ENCODE measurements around the gene GOLGA8F. TPM values are rescaled to one million over a fixed set of nuclear protein-coding genes. Genes with fewer than 3 reads are reported as not detected.
"Not testable (repeated sequence)": the region's sequence is repeated elsewhere in the genome, so short reads cannot be mapped to it uniquely, and the experiment has no call there.

Gene GOLGA8F, protein sequence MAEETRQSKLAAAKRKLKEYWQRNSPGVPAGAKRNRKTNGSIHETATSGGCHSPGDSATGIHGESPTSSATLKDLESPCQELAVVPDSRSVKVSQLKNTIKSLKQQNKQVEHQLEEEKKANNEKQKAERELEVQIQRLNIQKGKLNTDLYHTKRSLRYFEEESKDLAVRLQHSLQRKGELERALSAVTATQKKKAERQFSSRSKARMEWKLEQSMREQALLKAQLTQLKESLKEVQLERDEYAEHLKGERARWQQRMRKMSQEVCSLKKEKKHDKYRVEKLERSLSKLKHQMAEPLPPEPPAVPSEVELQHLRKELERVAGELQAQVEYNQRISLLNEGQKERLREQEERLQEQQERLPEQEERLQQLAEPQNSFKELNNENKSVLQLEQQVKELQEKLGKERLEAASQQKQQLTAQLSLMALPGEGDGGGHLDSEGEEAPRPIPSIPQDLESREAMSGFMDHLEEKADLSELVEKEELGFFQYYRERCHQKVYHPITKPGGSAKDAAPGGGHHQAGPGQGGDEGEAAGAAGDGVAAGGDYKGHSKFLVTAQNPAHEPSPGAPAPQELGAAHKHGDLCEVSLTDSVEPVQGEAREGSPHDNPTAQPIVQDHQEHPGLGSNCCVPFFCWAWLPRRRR
- total RNA-seq = not detected

DNA sequence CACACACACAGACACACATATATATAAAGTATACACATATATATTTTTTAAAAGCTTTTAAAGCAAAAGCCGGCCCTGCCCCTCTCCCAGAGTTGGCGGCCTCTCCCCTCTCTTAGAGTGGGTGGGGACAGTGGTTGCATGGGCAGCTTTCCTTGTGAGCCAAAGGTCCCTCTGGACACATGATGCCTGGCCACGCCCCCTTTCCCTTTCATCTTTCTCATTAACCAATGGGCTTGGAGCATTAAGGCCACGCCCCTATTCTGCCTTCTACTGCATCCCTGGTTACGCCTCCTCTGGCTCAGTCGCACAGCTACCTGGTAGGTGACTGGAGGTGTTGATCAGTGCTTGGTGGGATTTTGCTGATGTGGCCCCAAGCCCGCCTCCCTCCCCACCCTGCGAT, at the start of gene GOLGA8F:
TSS of gene GOLGA8F (plus strand) at position 301 of the 400 bp plus-strand sequence. CDS start at position 399, 98 bp downstream.
- CTCF ChIA-PET; H3K9me3 Mint-ChIP-seq; H3K4me1 Mint-ChIP-seq; POLR2A ChIA-PET; H3K36me3 Mint-ChIP-seq (ENCODE audit: low read depth); DNase-seq; H3K4me3 Mint-ChIP-seq; H3K27ac Mint-ChIP-seq; H3K27me3 Mint-ChIP-seq: not testable (repeated sequence)

DNA sequence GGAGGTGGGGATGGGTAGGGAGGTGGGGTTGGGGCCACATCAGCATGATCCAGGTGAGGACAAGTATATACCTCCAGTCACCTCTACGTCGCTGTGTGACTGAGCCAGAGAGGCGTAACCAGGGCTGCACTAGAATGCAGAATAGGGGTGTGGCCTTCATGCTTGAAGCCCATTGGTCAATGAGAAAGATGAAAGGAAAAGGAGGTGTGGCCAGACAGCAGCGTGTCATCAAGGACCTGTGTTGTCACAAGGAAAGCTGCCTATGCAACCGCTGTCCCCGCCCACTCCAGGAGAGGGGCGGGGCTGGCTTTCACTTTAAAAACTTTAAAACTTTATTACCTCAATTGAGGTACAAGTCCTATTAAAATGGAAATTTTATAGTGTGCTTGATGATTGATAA, 20.5 kb upstream of the GOLGA8F start, which contains the start of gene GOLGA6L24:
TSS of gene GOLGA6L24 (minus strand) at position 101 of the 400 bp plus-strand sequence. CDS start at position 40, 61 bp downstream.
- POLR2A ChIA-PET = not testable (repeated sequence)

DNA sequence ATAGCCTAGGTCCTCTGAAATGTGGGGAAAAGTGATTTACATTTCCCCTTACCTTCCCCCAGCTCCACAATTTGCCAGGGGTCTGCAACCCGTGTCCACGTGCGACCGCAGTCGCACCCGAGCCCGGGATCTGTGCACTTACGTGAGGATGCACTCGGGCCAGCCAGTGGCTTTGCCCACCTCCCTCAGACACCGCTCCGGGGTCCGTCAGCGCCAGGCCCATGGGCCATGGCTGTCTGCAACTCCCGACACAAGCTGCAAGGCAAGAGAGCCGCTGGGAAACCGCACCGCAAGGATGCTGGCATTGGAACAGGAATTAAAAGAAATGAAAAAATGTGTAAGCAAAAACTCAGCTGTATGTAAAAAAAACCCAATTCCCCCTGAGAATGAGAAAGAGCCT, 13.0 kb upstream of the GOLGA8F start:
- H3K4me1 Mint-ChIP-seq; H3K4me3 Mint-ChIP-seq; H3K27me3 Mint-ChIP-seq; H3K9me3 Mint-ChIP-seq; DNase-seq; POLR2A ChIA-PET; H3K36me3 Mint-ChIP-seq (ENCODE audit: low read depth); H3K27ac Mint-ChIP-seq; CTCF ChIA-PET: not testable (repeated sequence)

More for the DNA sequence above, 20.5 kb upstream of the GOLGA8F start, which contains the start of gene GOLGA6L24:
- H3K27me3 Mint-ChIP-seq; H3K9me3 Mint-ChIP-seq; CTCF ChIA-PET; DNase-seq; H3K4me3 Mint-ChIP-seq; H3K4me1 Mint-ChIP-seq; H3K27ac Mint-ChIP-seq; H3K36me3 Mint-ChIP-seq (ENCODE audit: low read depth): not testable (repeated sequence)

DNA sequence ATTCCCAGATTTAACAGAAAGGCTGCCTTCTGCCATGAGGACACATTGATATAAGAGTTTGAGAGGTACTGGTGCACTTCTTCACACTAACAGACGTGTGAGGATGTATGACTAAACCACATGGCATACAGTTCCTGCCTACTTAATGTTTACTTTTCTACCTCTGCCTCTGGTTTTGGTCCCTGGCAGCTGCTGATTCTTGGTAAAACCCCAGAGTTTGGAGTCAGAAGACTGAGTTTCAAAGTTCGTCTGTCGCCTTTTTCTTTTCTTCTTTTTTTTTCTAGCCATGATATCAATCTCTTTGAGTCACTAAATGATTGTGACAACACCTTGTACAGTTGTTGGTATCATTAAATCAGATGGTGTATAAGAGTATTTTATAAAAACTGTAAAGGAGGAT, 1.6 kb downstream of the GOLGA8F start:
- peak; percentile 37 for DNase-seq

DNA sequence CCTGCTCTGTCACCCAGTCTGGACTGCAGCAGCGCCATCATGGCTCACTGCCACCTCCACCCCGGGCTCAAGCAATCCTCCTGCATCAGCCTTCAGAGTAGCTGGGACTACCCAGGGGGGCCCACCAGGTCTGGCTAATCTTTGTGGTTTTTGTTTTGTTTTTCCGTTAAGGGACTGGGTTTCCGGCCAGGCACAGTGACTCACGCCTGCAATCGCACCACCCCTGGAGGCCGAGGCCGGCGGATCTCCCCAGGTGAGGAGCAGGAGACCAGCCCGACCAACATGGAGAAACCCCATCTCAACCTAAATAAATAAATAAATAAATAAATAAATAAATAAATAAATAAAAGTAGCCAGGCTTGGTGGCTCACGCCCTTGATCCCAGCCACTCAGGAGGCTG, 17.6 kb downstream of the GOLGA8F start:
- H3K27me3 Mint-ChIP-seq; POLR2A ChIA-PET; H3K4me1 Mint-ChIP-seq; CTCF ChIA-PET; DNase-seq; H3K36me3 Mint-ChIP-seq (ENCODE audit: low read depth); H3K9me3 Mint-ChIP-seq; H3K4me3 Mint-ChIP-seq; H3K27ac Mint-ChIP-seq: not testable (repeated sequence)

More for the DNA sequence above, 1.6 kb downstream of the GOLGA8F start:
- H3K27ac Mint-ChIP-seq; H3K9me3 Mint-ChIP-seq; CTCF ChIA-PET; H3K4me3 Mint-ChIP-seq; H3K4me1 Mint-ChIP-seq; POLR2A ChIA-PET; H3K27me3 Mint-ChIP-seq; H3K36me3 Mint-ChIP-seq (ENCODE audit: low read depth): not testable (repeated sequence)

DNA sequence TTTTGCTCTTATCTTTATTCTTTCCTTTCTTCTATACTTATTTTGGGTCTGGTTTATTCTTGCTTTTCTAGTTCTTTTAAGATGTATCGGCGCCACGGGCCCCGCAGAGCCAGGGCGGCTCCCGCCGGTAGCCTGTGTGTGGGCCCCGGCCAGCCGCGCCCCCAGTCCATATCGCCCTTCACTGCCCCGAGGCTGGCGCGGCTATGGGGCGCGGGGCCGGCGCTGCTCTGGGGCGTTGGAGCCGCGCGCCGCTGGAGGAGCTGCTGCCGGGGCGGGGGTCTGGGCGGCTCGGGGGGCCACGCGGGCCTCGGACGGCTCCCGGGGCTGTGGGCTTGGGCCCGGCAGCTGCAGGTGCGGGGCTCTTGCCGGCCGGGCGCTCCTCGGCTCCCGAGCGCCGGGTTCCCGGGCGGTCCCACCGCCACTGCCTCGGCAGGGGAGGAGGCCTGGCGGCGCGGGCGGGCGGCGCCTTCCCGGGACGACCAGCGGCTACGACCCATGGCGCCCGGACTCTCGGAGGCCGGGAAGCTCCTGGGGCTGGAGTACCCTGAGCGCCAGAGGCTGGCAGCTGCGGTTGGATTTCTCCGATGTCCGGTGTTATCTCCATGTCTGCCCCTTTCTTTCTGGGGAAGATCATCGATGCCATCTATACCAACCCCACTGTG, 24.4 kb downstream of the GOLGA8F start:
- POLR2A ChIA-PET; CTCF ChIA-PET; H3K36me3 Mint-ChIP-seq (ENCODE audit: low read depth): not testable (repeated sequence)

DNA sequence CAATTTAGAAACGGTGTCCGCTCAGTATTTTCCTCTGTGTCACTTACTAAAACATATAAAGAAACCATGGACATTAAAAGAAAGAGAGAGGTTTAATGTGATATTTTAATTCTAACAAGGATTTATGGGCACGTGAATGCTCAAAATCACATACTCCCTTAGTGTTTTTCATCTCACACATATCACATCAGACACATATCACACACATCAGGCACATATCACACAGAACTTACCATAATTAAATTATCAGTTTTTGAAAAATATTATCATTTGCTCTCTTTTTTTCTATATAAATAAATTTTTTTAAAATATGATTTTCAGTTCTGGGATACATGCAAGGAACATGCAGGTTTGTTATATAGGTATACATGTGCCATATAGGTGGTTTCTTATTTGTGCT, 42.0 kb downstream of the GOLGA8F start:
- H3K4me3 Mint-ChIP-seq; H3K9me3 Mint-ChIP-seq; DNase-seq; H3K36me3 Mint-ChIP-seq (ENCODE audit: low read depth); CTCF ChIA-PET; POLR2A ChIA-PET; H3K4me1 Mint-ChIP-seq; H3K27ac Mint-ChIP-seq; H3K27me3 Mint-ChIP-seq: not testable (repeated sequence)

More for the DNA sequence above, 24.4 kb downstream of the GOLGA8F start:
- H3K4me1 Mint-ChIP-seq, H3K27ac Mint-ChIP-seq, H3K9me3 Mint-ChIP-seq, H3K4me3 Mint-ChIP-seq, DNase-seq, H3K27me3 Mint-ChIP-seq: not testable (repeated sequence)

DNA sequence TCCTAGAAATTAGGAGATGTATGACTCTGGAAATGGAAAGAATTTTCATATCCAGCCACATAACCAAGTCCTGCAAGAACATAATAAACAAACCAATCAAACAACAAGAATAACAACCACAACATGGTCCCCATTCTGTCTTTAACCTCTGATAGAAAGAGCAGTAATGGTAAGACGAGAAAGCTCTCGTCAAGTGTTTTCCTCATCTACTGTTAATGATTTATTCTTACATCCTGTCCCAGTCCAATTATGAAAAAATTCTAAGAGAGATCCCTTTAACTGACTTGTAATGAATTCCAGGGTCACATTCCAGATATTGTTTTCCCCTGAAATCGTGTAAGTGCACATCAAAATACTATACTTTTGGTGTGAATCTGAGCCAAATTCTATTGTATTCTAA, 57.1 kb downstream of the GOLGA8F start:
- CTCF ChIA-PET; POLR2A ChIA-PET; H3K4me3 Mint-ChIP-seq; H3K27ac Mint-ChIP-seq; DNase-seq; H3K27me3 Mint-ChIP-seq; H3K9me3 Mint-ChIP-seq; H3K36me3 Mint-ChIP-seq (ENCODE audit: low read depth); H3K4me1 Mint-ChIP-seq: not testable (repeated sequence)

Other genes with a start within 250 kb of the GOLGA8F start
- 10 to 100 TPM; 30.2 to 33.7 TPM for gene HERC2, start 56.5 kb upstream of the GOLGA8F start, total RNA-seq
- not detected for gene GOLGA6L24, start 20.6 kb upstream of the GOLGA8F start, total RNA-seq
- gene GOLGA8G, start 154.3 kb downstream of the GOLGA8F start, total RNA-seq = not detected
- not detected for gene GOLGA6L25, start 174.9 kb downstream of the GOLGA8F start, total RNA-seq